Mesendoderm (in vitro differentiated cells): ENCODE data around the gene POU2AF3.

Experiments used
- DNase-seq: peaks from one replicate; pipeline ENCODE4 v3.0.0; 2013
- H2AK5ac ChIP-seq: 2 replicates; pipeline ENCODE4 v1.6.1; 2013; ENCODE audit warnings: low read length, inconsistent platforms
- H2BK120ac ChIP-seq: 2 replicates; pipeline ENCODE4 v1.6.1; 2013; ENCODE audit warnings: low read depth, mild to moderate bottlenecking, low read length, moderate library complexity, mixed read lengths
- H2BK15ac ChIP-seq: replicated peaks from 2 replicates; pipeline ENCODE4 v1.6.1; 2013; ENCODE audit warnings: low read depth, mild to moderate bottlenecking, moderate library complexity
- H2BK5ac ChIP-seq: 2 replicates; pipeline ENCODE4 v1.6.1; 2013; ENCODE audit warnings: low read length, inconsistent platforms
- H3K18ac ChIP-seq: 2 replicates; pipeline ENCODE4 v1.6.1; 2013; ENCODE audit warnings: mild to moderate bottlenecking, low read length, mixed read lengths
- H3K23ac ChIP-seq: one replicate; pipeline ENCODE4 v1.6.1; 2013; ENCODE audit warnings: low read length
- H3K27ac ChIP-seq: 2 replicates; pipeline ENCODE4 v1.5.1; 2013; ENCODE audit warnings: low read depth, mild to moderate bottlenecking, inconsistent platforms, low read length, moderate library complexity
- H3K27me3 ChIP-seq: 2 replicates; pipeline ENCODE4 v1.6.1; 2013; ENCODE audit warnings: low read length, control low read depth, mild to moderate bottlenecking, inconsistent platforms; ENCODE audit not compliant: insufficient read depth, poor library complexity
- H3K36me3 ChIP-seq: 2 replicates; pipeline ENCODE4 v1.6.1; 2013; ENCODE audit warnings: low read length, inconsistent platforms; ENCODE audit not compliant: control insufficient read depth, insufficient read depth
- H3K4ac ChIP-seq: one replicate; pipeline ENCODE4 v1.6.1; 2013; ENCODE audit warnings: low read depth, mild to moderate bottlenecking, low read length, moderate library complexity
- H3K4me1 ChIP-seq: 2 replicates; pipeline ENCODE4 v1.6.1; 2013; ENCODE audit warnings: low read depth, low read length, inconsistent platforms; ENCODE audit not compliant: control insufficient read depth
- H3K4me2 ChIP-seq: 2 replicates; pipeline ENCODE4 v1.6.1; 2013; ENCODE audit warnings: low read length
- H3K4me3 ChIP-seq: 2 replicates; pipeline ENCODE4 v1.5.1; 2013; ENCODE audit warnings: mild to moderate bottlenecking, low read length
- H3K56ac ChIP-seq: one replicate; pipeline ENCODE4 v1.6.1; 2013; ENCODE audit warnings: low read length
- H3K79me1 ChIP-seq: 2 replicates; pipeline ENCODE4 v1.6.1; 2013; ENCODE audit warnings: low read length, inconsistent platforms
- H3K79me2 ChIP-seq: 2 replicates; pipeline ENCODE4 v1.6.1; 2013; ENCODE audit warnings: mild to moderate bottlenecking, low read length; ENCODE audit not compliant: control insufficient read depth, insufficient read depth
- H3K9ac ChIP-seq: 2 replicates; pipeline ENCODE4 v1.6.1; 2013; ENCODE audit warnings: low read length, inconsistent platforms
- H4K5ac ChIP-seq: one replicate; pipeline ENCODE4 v1.6.1; 2013; ENCODE audit warnings: low read length
- H4K8ac ChIP-seq: one replicate; pipeline ENCODE4 v1.6.1; 2013; ENCODE audit warnings: low read depth, mild to moderate bottlenecking, control low read depth, low read length, moderate library complexity
- WGBS: extraction: QIAGEN DNeasy Blood & Tissue Kit; methylation state at CpG from one replicate; pipeline ENCODE4 v1.1.7; 2013; ENCODE audit warnings: low lambda C conversion rate, missing lambda C conversion rate; ENCODE audit not compliant: insufficient coverage; ENCODE audit errors: extremely low coverage; 5-methylcytosine and 5-hydroxymethylcytosine counted together

Gene POU2AF3

DNA sequence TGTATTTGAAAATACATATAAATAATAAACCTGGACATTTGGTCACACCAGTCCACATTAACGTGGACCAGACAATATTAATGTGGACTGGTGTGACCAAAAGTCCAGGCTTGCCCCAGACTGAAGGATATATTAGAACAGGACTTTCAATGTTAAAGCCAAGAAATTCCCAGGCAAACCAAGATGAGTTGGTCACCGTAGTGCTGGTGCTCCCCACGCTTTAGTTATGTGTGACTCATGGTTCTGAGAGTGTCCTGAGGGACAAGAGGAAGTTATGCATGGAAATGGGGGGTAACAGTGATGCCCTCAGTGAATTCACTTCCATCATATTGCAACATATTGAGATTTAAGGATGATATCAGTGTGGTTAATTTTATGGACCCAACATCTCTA lies 49.4 kb downstream of the POU2AF3 start:
- no peak for DNase-seq
- H3K4me2 ChIP-seq = no peak overlapping the region
- H2BK15ac ChIP-seq = no peak overlapping the region
- H3K4me3 ChIP-seq = no peak overlapping the region
- H3K27ac ChIP-seq = no peak overlapping the region
- H3K4me1 ChIP-seq = no peaks in the 10 kb centered on the region
- H3K18ac ChIP-seq = no peak overlapping the region
- no peaks in the 10 kb centered on the region for H3K79me1 ChIP-seq
- H3K79me2 ChIP-seq = no peaks in the 10 kb centered on the region
- H3K36me3 ChIP-seq = no peaks in the 10 kb centered on the region
- no peak overlapping the region for H2BK5ac ChIP-seq
- H3K4ac ChIP-seq = no peak overlapping the region
- H3K9ac ChIP-seq = no peak overlapping the region
- no peaks in the 10 kb centered on the region for H3K27me3 ChIP-seq
- H2AK5ac ChIP-seq = no peak overlapping the region
- no peak overlapping the region for H2BK120ac ChIP-seq
- H3K23ac ChIP-seq = no peak overlapping the region
- no CpG with 5 or more reads among the region's 3 CpGs for WGBS
- H4K8ac ChIP-seq = no peak overlapping the region
- no peak overlapping the region for H4K5ac ChIP-seq
- H3K56ac ChIP-seq = no peak overlapping the region

DNA sequence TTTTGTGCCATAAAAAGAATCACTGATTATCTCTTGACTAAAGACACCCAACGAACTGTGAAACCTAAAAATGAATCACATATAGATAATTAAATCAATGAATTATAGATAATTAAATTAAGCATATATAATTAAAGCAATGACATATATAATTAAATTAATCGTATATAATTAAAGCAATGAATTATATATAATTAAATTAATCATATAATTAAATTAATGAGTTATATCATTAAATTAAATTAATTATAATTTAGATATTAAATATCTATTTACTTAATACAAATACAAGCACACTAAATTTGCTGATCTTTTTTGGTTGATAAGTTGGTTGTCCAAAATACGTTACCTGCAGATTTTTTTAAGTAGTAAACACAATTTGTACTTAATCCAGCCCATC lies 49.8 kb downstream of the POU2AF3 start:
- Histone ChIP-seq H3K56ac (no peak overlapping the region), H3K18ac (no peak overlapping the region), H2BK120ac (no peak overlapping the region), H3K27me3 (no peaks in the 10 kb centered on the region), H3K9ac (no peak overlapping the region), H2BK15ac (no peak overlapping the region), H4K8ac (no peak overlapping the region), H3K4me2 (no peak overlapping the region), H3K79me2 (no peaks in the 10 kb centered on the region), H2BK5ac (no peak overlapping the region), H2AK5ac (no peak overlapping the region), H3K23ac (no peak overlapping the region), H3K4ac (no peak overlapping the region), H3K4me3 (no peak overlapping the region), H4K5ac (no peak overlapping the region), H3K36me3 (no peaks in the 10 kb centered on the region), H3K79me1 (no peaks in the 10 kb centered on the region), H3K4me1 (no peaks in the 10 kb centered on the region), H3K27ac (no peak overlapping the region)
- no peak for DNase-seq
- no CpG with 5 or more reads among the region's 3 CpGs for WGBS

DNA sequence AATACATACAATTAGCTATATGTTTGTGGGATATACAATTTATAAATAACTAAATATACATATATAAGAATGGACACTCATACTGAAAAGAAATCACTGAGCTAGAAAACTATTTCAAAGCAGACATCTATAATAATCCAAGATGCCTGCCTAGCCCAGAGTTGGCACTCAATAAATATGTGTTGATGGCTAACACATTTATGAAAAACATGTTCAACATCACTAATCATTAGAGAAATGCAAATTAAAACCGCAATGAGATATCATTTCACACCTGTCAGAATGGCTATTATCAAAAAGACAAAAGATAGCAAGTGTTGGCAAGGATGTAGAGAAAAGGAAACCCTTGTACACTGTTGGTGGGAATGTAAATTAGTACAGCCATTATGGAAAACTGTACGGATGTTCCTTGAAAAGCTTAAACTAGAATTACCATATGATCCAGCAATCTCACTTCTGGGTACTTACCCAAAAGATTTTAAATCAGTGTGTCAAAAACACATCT lies 50.9 kb downstream of the POU2AF3 start:
- Histone ChIP-seq H3K4me3 (no peak overlapping the region), H3K4me1 (no peaks in the 10 kb centered on the region), H3K36me3 (no peaks in the 10 kb centered on the region), H3K23ac (no peak overlapping the region), H3K79me1 (no peaks in the 10 kb centered on the region), H4K8ac (no peak overlapping the region), H3K56ac (no peak overlapping the region), H3K27ac (no peak overlapping the region), H2BK120ac (no peak overlapping the region), H2BK5ac (no peak overlapping the region), H3K18ac (no peak overlapping the region), H3K27me3 (no peaks in the 10 kb centered on the region), H3K4ac (no peak overlapping the region), H2AK5ac (no peak overlapping the region), H4K5ac (no peak overlapping the region), H2BK15ac (no peak overlapping the region), H3K9ac (no peak overlapping the region), H3K79me2 (no peaks in the 10 kb centered on the region), H3K4me2 (no peak overlapping the region)
- no CpG with 5 or more reads among the region's 2 CpGs for WGBS
- DNase-seq = no peak

- WGBS = no CpG with 5 or more reads among the region's 1 CpG
- Histone ChIP-seq H2BK120ac (no peak overlapping the region), H3K4ac (no peak overlapping the region), H3K23ac (no peak overlapping the region), H3K36me3 (no peaks in the 10 kb centered on the region), H3K4me1 (no peaks in the 10 kb centered on the region), H2BK15ac (no peak overlapping the region), H2BK5ac (no peak overlapping the region), H3K27me3 (no peaks in the 10 kb centered on the region), H3K4me2 (no peak overlapping the region), H3K9ac (no peak overlapping the region), H3K79me2 (no peaks in the 10 kb centered on the region), H3K56ac (no peak overlapping the region), H3K4me3 (no peak overlapping the region), H4K5ac (no peak overlapping the region), H3K79me1 (no peaks in the 10 kb centered on the region), H4K8ac (no peak overlapping the region), H3K27ac (no peak overlapping the region), H2AK5ac (no peak overlapping the region), H3K18ac (no peak overlapping the region)
- DNase-seq = no peak
Measured at GRCh38 chr11:111350811-111351210, 52.5 kb downstream of the POU2AF3 start.

DNA sequence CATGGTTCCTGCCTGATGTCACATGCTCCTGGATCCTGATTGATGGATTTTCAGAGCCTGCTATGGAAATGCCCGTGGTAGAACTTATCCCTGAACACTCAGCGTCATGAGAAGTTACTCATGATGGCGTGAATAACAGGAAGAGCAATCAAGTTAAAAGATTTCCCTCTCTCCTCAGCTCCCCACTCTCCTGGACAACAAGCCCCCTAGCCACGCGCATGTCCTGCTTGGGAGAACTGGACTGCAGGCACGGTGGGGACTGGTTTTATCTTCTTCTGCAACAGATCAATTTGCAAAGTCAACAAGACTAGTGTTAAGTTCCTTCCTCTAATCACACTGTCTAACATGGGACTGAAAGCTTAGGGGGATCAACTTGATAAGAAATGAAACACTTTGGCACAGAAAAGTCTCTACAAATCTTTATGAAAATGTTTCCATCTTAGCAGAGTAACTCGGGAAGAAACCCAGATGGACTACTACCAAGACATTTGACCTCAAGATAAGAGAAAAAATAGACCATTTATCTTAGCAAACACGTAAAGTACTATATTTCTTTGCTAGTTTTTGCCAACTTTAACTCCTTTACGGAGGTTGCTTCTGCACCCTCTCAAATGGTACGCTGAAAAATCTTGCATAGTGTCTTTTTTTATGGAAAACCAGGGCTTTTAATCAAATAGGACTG lies 53.2 kb downstream of the POU2AF3 start:
- Histone ChIP-seq H3K27ac (no peak overlapping the region), H2BK15ac (no peak overlapping the region), H3K4me1 (no peaks in the 10 kb centered on the region), H4K8ac (no peak overlapping the region), H3K4me3 (no peak overlapping the region), H2BK120ac (no peak overlapping the region), H2BK5ac (no peak overlapping the region), H3K18ac (no peak overlapping the region), H3K23ac (no peak overlapping the region), H3K36me3 (no peaks in the 10 kb centered on the region), H3K79me1 (no peaks in the 10 kb centered on the region), H3K4ac (no peak overlapping the region), H3K56ac (no peak overlapping the region), H3K4me2 (no peak overlapping the region), H3K79me2 (no peaks in the 10 kb centered on the region), H2AK5ac (no peak overlapping the region), H4K5ac (no peak overlapping the region), H3K27me3 (no peaks in the 10 kb centered on the region), H3K9ac (no peak overlapping the region)
- no peak for DNase-seq
- WGBS = no CpG with 5 or more reads among the region's 10 CpGs

GRCh38 chr11:111352231-111352746 lies 53.9 kb downstream of the POU2AF3 start:
- DNase-seq = no peak
- H2BK15ac ChIP-seq = no peak overlapping the region

More at GRCh38 chr11:111352231-111352746, 53.9 kb downstream of the POU2AF3 start:
- Histone ChIP-seq H4K5ac (no peak overlapping the region), H4K8ac (no peak overlapping the region), H3K79me1 (no peaks in the 10 kb centered on the region), H2BK120ac (no peak overlapping the region), H3K4ac (no peak overlapping the region), H2AK5ac (no peak overlapping the region), H3K27ac (no peak overlapping the region), H3K79me2 (no peaks in the 10 kb centered on the region), H3K4me3 (no peak overlapping the region), H3K56ac (no peak overlapping the region), H3K36me3 (no peaks in the 10 kb centered on the region), H3K9ac (no peak overlapping the region), H3K23ac (no peak overlapping the region), H3K4me2 (no peak overlapping the region), H3K18ac (no peak overlapping the region), H3K4me1 (no peaks in the 10 kb centered on the region), H3K27me3 (no peaks in the 10 kb centered on the region), H2BK5ac (no peak overlapping the region)
- WGBS = no CpG with 5 or more reads among the region's 9 CpGs
